GM12878 (cell line): ENCODE data around the gene ANP32E. TPM values are rescaled to one million over a fixed set of nuclear protein-coding genes. Genes with fewer than 3 reads are reported as not detected.

ENCODE experiments used
- ATAC-seq: fragments of 200-7000 bp; cut with Tn5 transposase; 3 replicates; pipeline ENCODE4 v1.9.1; 2020; ENCODE audit warnings: mild to moderate bottlenecking, moderate library complexity
- BruUV-seq: library from RNA; stranded (reverse); fragments of 400-500 nt; replicated peaks from 2 replicates; lab custom pipeline; 2021; lab: Mats Ljungman, UMichigan
- CTCF ChIA-PET: fragments of 300-600 bp; sonication (Branson Sonifier 250); formaldehyde crosslinking; extraction: SDS; loops from one replicate; lab custom pipeline; 2021; ENCODE audit warnings: inconsistent platforms; lab: Yijun Ruan, JAX
- POLR2A ChIA-PET: fragments of 350-600 bp; formaldehyde crosslinking; extraction: SDS; loops from one replicate; lab custom pipeline; 2021; ENCODE audit warnings: inconsistent platforms; lab: Charles Lee
- RAD21 ChIA-PET: fragments of 300-600 bp; sonication (Branson Sonifier 250); formaldehyde crosslinking; loops from one replicate; lab custom pipeline; 2023; ENCODE audit warnings: antibody characterized with exemption; ENCODE audit not compliant: unreplicated experiment; lab: Charles Lee
- SMC1A ChIA-PET: fragments of 300-600 bp; sonication (Branson Sonifier 250); formaldehyde crosslinking; loops from one replicate; lab custom pipeline; 2023; ENCODE audit not compliant: unreplicated experiment, uncharacterized antibody; lab: Charles Lee
- DNase-seq: peaks from one replicate; pipeline ENCODE4 v3.0.0-alpha.2; 2011; ENCODE audit warnings: low read depth, low spot score
- FAIRE-seq: peaks from 3 replicates; lab custom pipeline; 2011; peaks lifted over from hg19 to GRCh38; lab: Jason Lieb, UNC
- H2AFZ ChIP-seq: 2 replicates; pipeline ENCODE4 v1.6.0; 2011; ENCODE audit warnings: low read depth, low read length, control low read depth; ENCODE audit not compliant: control insufficient read depth
- H3K27ac ChIP-seq: 2 replicates; pipeline ENCODE4 v1.5.1; 2011; ENCODE audit warnings: control low read depth; ENCODE audit not compliant: control insufficient read depth, insufficient read depth
- H3K27me3 ChIP-seq, 2 experiments: replicated peaks in 1 of 2; 2 replicates each; pipeline versions ENCODE4 v1.6.0 to v1.6.1; 2011; ENCODE audit warnings: low read length in 1 of 2; ENCODE audit not compliant: control insufficient read depth in 2 of 2, insufficient read depth in 2 of 2
- H3K36me3 ChIP-seq, 2 experiments: 2 replicates each; pipeline ENCODE4 v1.5.1; 2011; ENCODE audit warnings: low read length in 1 of 2; ENCODE audit not compliant: control insufficient read depth in 2 of 2, insufficient read depth in 2 of 2
- H3K4me1 ChIP-seq: 2 replicates; pipeline ENCODE4 v1.6.1; 2011; ENCODE audit warnings: mild to moderate bottlenecking, low read length, moderate library complexity, mixed read lengths; ENCODE audit not compliant: control insufficient read depth, insufficient read depth
- H3K4me2 ChIP-seq: 2 replicates; pipeline ENCODE4 v1.6.0; 2011; ENCODE audit warnings: control low read depth; ENCODE audit not compliant: control insufficient read depth, insufficient read depth
- H3K4me3 ChIP-seq: fragments of 200-600 bp; sonication (generic); 2 replicates; pipeline ENCODE4 v1.5.1; 2016
- H3K79me2 ChIP-seq: 2 replicates; pipeline ENCODE4 v1.6.0; 2011; ENCODE audit warnings: low read length; ENCODE audit not compliant: control insufficient read depth, insufficient read depth
- H3K9ac ChIP-seq: 2 replicates; pipeline ENCODE4 v1.8.0; 2011; ENCODE audit warnings: low read length, control low read depth, mixed read lengths; ENCODE audit not compliant: control insufficient read depth, insufficient read depth
- H3K9me3 ChIP-seq: replicated peaks from 3 replicates; pipeline ENCODE4 v1.5.1; 2011; ENCODE audit warnings: mild to moderate bottlenecking, low read length; ENCODE audit not compliant: control insufficient read depth, insufficient read depth
- H4K20me1 ChIP-seq: 2 replicates; pipeline ENCODE4 v1.6.0; 2011; ENCODE audit not compliant: control insufficient read depth, insufficient read depth
- ASH2L ChIP-seq: fragments of 300-600, 200-600 bp; sonication (generic); IDR thresholded peaks from 2 replicates; pipeline ENCODE4 v1.6.1; 2017; ENCODE audit warnings: low read depth, mild to moderate bottlenecking, borderline replicate concordance
- BCL3 ChIP-seq: IDR thresholded peaks from 2 replicates; pipeline ENCODE4 v1.6.1; 2011; ENCODE audit warnings: borderline replicate concordance, low read depth, mild to moderate bottlenecking, moderate library complexity, low read length; ENCODE audit not compliant: insufficient read depth, poor library complexity, severe bottlenecking
- BHLHE40 ChIP-seq, 2 experiments: fragments of 450-650 bp in 1 of 2; IDR thresholded peaks; 2 replicates each; pipeline ENCODE4 v1.6.1; 2011 to 2017; ENCODE audit warnings: low read depth in 2 of 2, borderline replicate concordance in 1 of 2, improper control_type of control experiment in 1 of 2, low read length in 1 of 2, mild to moderate bottlenecking in 1 of 2
- CHD1 ChIP-seq: IDR thresholded peaks from 2 replicates; pipeline ENCODE4 v1.6.1; 2012; ENCODE audit warnings: low read depth, low read length, improper control_type of control experiment
- CUX1 ChIP-seq: IDR thresholded peaks from 2 replicates; pipeline ENCODE4 v1.6.1; 2012; ENCODE audit warnings: improper control_type of control experiment, low read depth, low read length; ENCODE audit not compliant: insufficient replicate concordance
- KDM1A ChIP-seq: fragments of 200-600 bp; sonication (generic); IDR thresholded peaks from 2 replicates; pipeline ENCODE4 v1.6.1; 2016; ENCODE audit warnings: borderline replicate concordance
- MTA2 ChIP-seq: fragments of 450-650 bp; IDR thresholded peaks from 2 replicates; pipeline ENCODE4 v1.6.1; 2016; ENCODE audit warnings: low read depth, mild to moderate bottlenecking, moderate library complexity
- NBN ChIP-seq: fragments of 450-650 bp; IDR thresholded peaks from 2 replicates; pipeline ENCODE4 v1.6.1; 2016
- PRDM15 ChIP-seq: fragments of 450-650 bp; formaldehyde crosslinking; IDR thresholded peaks from 2 replicates; pipeline ENCODE4 v1.4.0; 2020; ENCODE audit warnings: mild to moderate bottlenecking, moderate library complexity
- TARDBP ChIP-seq: IDR thresholded peaks from 2 replicates; pipeline ENCODE4 v1.6.1; 2016; ENCODE audit warnings: borderline replicate concordance
- ZSCAN29 ChIP-seq: fragments of 450-650 bp; IDR thresholded peaks from 2 replicates; pipeline ENCODE4 v1.6.1; 2017; ENCODE audit warnings: mild to moderate bottlenecking, moderate library complexity
- WGBS: methylation state at CpG from one replicate; pipeline ENCODE4 v1.1.6; 2016; ENCODE audit warnings: low lambda C conversion rate; ENCODE audit not compliant: insufficient replicate concordance, insufficient coverage; ENCODE audit errors: missing lambda C conversion rate; 5-methylcytosine and 5-hydroxymethylcytosine counted together
- in situ Hi-C: fragments of 300-500 bp; cut with MboI; formaldehyde crosslinking; loops from 9 replicates; pipeline ENCODE4 v1.14.3; 2018; ENCODE audit warnings: mixed read lengths
- intact Hi-C: fragments of 100-400 bp; cut with micrococcal nuclease; formaldehyde crosslinking; loops from one replicate; pipeline ENCODE4 v1.14.2; 2022; ENCODE audit not compliant: unreplicated experiment
- polyA plus RNA-seq, 11 experiments: library from polyadenylated mRNA; depleted of rRNA in 4 of 11; unstranded in 6 of 11; stranded (reverse) in 5 of 11; fragments of >200 nt; fragmentation: Nextera tagmentation in 4 of 11; fragmentation: Illumina TruSeq in 1 of 11; extraction: Ambion mirVana in 4 of 11; extraction: Trizol in 1 of 11; gene quantifications; 1 replicate in 1 of 11; 2 replicates in 10 of 11; pipeline versions ENCODE4 v1.2.1 to v1.2.3, GENCODE V29; 2011 to 2016; ENCODE audit warnings: inconsistent platforms in 2 of 11, missing spikeins in 2 of 11, low read depth in 1 of 11
- total RNA-seq, 4 experiments: library from RNA; depleted of rRNA in 3 of 4; stranded (reverse); fragments of >200 nt in 3 of 4; fragmentation: Illumina TruSeq in 1 of 4; extraction: Trizol in 1 of 4; gene quantifications; 2 replicates each; pipeline versions ENCODE4 v1.2.1 to v1.2.3, GENCODE V29; 2013 to 2021

Gene ANP32E
- total and polyA plus RNA-seq, 10 of the 15 experiments (the other 5 are each of a cell fraction or from before 2014, with no cell fraction given), result 59.2 to 250 (median 121) TPM

- POLR2A ChIA-PET, result interaction anchor here (0.8 to 2.4 kb wide), 5 partner anchors 12 to 350 kb away, joined by 3 to 11 read pairs (median 3); a partner anchor contains a TSS
- Histone ChIP-seq H3K36me3 (peaks cover 0 to 8% of the 10 kb centered on the region in 2 experiments; a peak in 1 of 4 replicates), H3K4me1 (no peaks in the 10 kb centered on the region), H3K4me2 (peak overlapping the region; percentile 56), H3K27me3 (no peaks in the 10 kb centered on the region), H3K27ac (peak overlapping the region; percentile 99), H3K9me3 (no peaks in the 10 kb centered on the region), H3K79me2 (peaks cover 57% of the 10 kb centered on the region), H2AFZ (peak overlapping the region; percentile 65), H3K9ac (peak overlapping the region; percentile 100), H4K20me1 (no peaks in the 10 kb centered on the region), H3K4me3 (peak overlapping the region; percentile 87)
- SMC1A ChIA-PET, result interaction anchor here (1.0 to 1.8 kb wide), 3 partner anchors 48 to 167 kb away, joined by 3 to 11 read pairs (median 4); partner anchors contain the start of gene VPS45
- RAD21 ChIA-PET, result interaction anchor here (0.9 to 1.6 kb wide), 5 partner anchors 10 to 167 kb away, joined by 4 to 6 read pairs (median 5); partner anchors contain the start of gene VPS45
- peak; percentile 23 for FAIRE-seq
- intact Hi-C loops (loop anchor here (5.0 to 10.0 kb wide), 2 partner anchors 38 to 130 kb away; partner anchors contain the start of genes C1orf54 and RPRD2), in situ Hi-C loops (no loop called here)
- ATAC-seq, result peak; percentile 75
- 1% methylated on average over 78 of the region's 78 CpGs for WGBS
- peak; percentile 80 for DNase-seq
- TSS peak; percentile 98 for BruUV-seq
- CTCF ChIA-PET, result interaction anchor here (0.7 kb wide), 1 partner anchor 63 kb away, joined by 3 read pairs; no protein-coding TSS in a partner anchor
- TF ChIP-seq NBN (peak; percentile 95), BCL3 (peak; percentile 61), CHD1 (0 out of 2 replicates have a peak, but pooled peaks have one; percentile 81), CUX1 (no peak), ASH2L (no peak), TARDBP (no peak; the same call in 1 of the 2 replicates), MTA2 (peak; percentile 42; the same call in 1 of the 2 replicates), PRDM15 (CRISPR knock-in tag) (no peak), KDM1A (no peak), BHLHE40 (IDR thresholded peaks at IDR 0.05; ENCODE audit: borderline replicate concordance in 1 of 2, low read depth in 2 of 2, low read length in 1 of 2) (peak in 1 of 2 experiments; percentile 49; a peak in 1 of 4 replicates), ZSCAN29 (no peak)
These were observed 1.2 kb downstream of the ANP32E start for GRCh38 chr1:150234566-150235293.
